NCI-H2227 (cell line): ENCODE measurements around the gene CYB561.

ENCODE experiments used
- DNase-seq: peaks from one replicate; lab custom pipeline; 2025; ENCODE audit not compliant: unreplicated experiment; lab: John Stamatoyannopoulos, UW

Gene CYB561

DNA sequence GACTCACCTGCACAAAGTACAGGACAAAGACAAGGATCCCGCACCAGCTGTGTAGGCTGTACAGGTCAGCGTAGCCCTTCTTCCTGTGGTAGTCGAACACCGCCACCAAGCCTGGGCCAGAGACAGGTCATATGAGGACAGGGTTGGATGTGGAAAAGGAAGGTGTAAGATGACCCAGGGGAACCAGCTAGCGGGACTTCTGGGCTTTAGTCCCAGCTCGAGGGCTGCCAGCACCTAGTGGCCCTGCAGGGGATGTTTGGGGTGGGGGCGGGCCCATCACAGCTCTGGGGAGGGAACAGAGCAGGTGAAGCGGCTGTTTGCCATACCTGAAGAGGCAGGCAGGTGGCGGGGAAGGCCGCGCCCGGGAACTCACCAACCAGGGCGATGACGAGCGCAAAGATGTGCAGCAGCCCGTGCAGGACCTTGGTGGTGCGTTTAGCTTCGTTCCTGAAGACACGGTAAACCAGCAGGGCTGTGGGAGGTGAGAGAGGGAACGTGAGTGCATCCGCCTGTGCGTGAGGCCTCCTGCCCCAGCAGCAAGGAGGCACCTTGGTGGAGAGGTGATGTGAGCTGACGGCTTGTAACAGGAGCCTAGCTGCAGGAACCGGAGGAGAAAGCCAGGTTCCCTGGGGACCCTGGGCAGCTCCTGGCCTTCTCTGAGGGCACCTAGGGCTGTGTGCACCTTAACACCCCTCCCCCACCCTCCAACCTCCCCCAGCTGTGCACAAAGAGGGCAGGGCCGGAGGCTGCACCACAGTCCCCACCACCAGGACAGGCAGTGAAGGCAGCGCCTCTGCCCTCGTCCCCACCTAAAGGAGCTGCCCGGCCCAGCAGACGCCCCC, 10.2 kb downstream of the CYB561 start:
- DNase-seq: no peak

DNA sequence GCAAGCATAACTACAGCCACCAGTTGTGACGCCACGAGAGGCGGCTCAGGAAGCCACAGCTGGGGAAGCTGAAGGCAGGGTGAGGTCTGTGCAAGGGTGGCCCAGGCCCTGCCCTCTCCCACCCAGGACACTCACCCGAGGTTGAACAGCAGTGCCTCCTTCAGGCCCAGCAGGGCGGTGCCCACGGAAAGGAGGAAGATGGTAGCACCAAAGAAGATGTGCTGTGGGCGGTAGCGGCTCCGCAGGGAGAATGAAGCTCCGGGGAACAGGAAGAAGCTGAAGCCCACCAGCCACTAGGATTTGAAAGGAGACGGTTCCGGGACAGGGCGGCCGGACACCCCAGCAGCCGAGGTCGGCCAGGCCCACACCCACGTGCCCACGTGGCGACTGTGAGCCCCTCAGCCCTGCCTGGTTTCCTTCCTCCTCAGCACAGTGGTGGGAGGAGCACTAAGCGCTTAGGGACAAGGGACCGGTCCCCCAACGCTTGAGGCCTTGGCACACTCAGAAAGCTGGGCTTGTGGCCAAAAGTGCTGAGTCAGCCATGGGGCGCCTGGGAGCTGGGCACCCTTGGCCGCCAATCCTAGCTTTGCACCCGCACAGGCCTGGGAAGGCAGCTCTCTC, 11.0 kb downstream of the CYB561 start:
- peak; percentile 23 for DNase-seq

DNA sequence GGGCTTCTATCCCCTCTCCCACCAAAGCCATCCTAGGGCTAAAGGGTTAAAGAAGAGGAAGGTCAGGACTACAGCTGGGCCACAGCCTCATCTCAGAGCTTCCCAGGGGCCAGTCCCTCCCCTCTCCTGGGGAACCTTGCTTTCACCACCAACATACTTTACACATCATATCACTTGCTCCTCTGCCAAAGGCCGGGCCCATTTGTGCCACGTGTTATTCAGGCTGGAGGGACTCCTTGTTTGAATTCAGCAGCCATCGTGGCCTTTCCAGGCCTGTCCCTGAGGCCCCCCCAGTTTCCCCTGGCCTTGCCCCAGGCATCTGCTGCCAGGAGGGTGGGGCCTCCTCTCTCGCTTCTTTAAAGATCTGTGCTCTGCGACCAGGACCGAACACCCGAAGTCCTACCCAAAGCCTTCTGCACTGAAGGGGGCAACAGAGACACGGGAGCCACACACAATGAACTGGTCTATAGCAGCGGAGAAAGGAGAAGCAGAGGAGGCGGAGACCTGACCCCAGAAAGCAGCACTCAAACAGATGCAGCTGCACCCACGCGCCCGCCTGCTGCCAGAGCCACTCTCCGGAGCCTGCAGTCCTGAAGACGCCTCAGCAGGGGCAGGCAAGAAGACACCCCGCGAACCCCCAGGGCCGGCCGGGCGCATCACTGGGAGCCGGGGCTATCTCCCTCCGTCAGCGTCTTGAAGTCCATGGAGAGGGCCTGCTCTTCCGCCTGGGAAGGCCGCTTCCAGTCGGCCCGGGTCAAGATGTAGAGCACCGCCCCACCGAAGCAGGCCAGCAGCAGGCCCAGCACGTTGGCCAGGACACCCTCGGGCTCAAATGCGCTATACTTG, 12.1 kb downstream of the CYB561 start:
- DNase-seq: peak; percentile 35

DNA sequence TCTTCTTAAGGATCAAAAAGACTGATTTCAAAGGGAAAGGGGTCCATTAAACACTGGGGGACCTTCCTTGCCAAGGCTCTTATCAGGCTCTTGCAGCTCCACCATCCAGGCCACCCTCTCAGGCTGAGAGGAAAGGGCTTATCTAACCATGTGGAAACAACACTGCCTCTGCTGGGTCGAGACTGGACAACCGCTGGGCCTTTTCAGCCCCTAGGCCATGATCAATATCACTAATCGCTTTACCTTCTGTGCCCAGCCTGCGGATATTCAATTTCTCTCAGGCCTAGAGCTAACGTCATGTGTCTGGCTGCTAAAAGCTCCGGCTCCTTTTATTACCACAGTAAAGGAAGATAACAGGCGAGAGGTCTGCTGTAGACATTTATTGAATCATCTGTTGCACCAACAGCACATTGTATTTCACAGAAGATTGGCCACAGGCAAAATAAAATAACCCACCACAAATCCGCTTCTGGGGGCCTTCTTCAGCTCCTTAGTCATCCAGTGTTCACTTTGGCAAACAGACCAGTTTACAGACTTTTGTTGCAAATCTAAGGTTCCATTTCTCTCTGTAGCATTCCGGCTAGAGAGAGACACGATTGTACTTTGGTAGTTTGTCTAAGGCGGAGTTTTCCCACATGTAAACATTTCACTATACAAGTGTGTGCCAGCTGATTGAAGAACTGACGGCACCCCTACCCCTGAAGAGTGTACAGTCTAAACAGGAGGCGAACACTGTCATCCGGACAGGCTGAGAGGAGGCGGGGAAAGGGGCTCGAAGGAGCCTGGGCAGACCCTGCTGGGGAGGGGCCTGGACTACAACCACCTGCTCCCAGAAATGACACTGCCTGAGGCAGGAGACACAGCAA, 13.9 kb downstream of the CYB561 start:
- DNase-seq: no peak

DNA sequence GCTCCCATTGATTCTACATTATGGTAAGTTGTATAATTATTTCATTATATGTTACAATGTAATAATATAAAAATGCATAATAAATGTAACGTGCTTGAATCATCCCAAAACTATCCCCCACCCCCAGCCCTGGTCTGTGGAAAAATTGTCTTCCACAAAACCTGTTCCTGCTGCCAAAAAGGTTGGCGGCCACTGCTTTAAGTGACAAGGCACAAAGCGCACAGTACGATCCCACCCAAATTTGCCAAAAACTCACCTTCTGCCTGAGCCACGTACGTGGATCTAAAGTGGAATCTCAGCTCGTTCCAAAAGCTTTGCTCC, 14.5 kb downstream of the CYB561 start:
- no peak for DNase-seq

DNA sequence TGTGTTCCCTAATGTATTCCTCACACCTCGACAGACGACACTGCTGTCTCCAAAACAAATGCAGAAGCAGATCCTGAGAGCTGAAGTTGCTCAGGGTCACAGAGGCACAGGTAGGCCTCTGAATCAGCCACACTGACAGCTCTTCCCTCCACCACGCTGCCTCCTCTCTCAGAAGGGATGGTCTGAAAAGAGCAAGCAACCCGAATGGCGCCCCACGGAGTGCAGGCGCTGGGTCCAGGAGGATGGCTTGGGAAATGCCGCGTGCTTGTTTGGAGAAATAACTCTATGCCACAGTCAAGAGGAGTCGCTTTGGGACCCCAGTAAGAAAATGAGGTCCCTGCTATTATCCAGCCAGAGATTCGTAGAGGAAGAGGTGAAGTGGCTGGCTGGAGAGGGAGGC, 15.9 kb downstream of the CYB561 start:
- DNase-seq: no peak

DNA sequence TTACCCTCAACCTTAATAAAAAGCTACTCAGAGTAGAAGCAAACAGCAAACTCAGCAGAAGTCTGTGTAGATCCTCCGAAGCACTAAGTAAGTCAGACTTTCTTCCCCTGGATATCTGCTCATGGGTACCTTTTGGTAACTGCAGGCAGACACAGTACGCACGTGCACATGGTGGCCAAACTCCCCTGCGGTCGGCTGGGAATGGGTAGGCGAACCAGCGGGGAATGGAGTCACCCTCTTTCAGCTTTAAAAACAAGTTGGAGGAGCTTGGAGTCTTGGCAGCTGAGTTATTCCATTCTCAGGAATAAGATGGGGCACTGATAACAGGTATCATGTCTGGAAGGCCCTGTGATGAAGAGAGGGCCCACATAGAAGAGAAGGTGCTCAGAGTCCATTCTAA, 16.3 kb downstream of the CYB561 start:
- no peak for DNase-seq

DNA sequence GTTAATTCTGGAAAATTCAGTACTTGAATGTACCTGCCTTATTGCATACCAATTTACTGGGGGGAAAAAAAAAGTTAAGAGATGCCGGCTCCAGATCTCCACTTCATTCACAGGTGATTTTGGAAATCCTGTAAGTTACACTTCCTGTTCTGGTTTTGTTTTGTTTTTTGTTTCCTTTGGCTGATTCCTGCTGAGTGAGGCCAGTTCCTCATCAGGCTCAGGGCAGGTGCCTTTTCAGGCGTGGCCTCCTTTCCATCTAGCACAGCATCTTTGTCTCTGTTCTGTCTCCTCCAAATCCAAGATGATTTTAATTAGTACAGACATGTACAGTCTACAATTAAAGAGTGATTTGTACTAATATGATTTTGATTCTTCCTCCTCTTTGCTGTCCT, 19.2 kb downstream of the CYB561 start:
- no peak for DNase-seq

DNA sequence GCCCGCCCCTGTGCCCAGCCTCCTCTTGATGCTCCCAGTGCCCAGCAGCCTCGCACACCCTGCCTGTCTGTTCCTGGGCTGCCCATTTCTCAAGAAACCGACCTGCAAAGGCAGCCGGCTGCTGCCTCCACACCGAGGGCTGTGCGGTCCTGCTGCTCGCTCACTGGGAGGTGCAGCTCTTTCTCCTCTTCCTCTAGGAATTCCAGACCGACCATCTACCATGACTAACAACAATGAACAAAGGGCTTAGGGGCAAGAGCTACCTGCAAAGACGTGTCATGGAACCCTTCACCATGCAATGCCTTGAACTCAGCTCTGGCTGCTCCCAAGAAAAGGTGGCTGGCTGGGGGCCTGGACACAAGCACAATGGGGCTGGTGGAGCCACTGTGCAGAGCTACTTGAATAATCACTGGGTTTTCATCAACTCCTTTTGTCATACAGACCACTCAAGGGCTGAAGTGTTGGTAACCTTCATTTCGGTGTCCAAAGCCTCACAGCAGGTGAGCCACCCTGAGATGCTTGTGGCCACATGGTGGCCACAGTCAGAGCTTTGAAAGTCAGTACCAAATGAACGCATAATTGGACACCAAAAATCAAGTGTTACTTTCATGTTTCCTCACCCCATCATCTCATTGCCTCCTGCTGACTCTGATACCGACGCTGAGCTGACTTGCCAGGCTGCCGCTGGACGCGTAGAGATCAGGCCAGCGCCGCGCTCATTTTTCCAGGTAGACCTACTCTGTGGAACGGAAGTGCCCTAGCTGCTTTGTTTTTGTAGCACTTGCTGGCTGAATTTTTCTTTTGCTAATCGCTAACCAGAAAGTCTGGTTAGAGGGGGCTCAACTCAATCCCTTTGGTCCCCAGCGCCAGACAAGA, 19.8 kb downstream of the CYB561 start:
- no peak for DNase-seq

DNA sequence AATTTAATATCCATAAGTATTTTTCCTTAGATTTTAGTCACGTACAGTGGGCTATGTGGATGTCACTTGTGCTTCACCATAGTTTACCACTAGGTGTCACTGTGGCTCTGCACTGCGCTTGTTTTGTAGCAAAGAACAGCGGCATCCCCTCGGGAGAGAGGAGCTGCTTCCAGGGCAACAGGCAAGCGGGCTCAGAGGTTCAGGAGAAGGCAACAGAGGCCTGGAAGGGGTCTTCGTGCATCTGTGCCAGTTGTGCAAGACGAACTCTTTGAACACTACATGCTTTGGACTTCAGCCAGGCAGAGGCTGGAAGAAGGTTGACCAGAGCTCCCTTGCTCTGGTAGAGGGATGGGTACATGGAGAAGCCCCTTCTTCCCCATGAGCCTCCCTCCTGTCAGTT, 20.6 kb downstream of the CYB561 start:
- peak; percentile 91 for DNase-seq

DNA sequence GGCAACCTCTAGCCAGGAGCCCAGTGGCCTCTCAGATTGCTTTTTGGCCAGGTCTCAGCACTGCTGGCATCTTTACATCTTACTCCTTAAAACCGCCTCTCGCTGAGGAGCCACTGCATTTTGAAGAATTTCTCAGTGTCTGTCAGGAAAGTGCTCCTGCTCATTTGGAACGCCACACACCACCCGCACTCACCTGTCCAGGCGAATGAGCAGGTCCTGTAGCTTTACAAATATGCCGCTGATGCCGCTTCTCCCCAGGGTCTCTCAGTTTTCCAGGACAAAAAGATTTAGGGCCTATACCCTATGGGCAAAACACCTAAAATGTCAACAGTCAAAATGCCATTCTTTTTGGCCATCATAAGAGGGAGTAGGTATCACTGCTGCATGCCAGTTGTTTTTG, 22.1 kb downstream of the CYB561 start:
- no peak for DNase-seq

DNA sequence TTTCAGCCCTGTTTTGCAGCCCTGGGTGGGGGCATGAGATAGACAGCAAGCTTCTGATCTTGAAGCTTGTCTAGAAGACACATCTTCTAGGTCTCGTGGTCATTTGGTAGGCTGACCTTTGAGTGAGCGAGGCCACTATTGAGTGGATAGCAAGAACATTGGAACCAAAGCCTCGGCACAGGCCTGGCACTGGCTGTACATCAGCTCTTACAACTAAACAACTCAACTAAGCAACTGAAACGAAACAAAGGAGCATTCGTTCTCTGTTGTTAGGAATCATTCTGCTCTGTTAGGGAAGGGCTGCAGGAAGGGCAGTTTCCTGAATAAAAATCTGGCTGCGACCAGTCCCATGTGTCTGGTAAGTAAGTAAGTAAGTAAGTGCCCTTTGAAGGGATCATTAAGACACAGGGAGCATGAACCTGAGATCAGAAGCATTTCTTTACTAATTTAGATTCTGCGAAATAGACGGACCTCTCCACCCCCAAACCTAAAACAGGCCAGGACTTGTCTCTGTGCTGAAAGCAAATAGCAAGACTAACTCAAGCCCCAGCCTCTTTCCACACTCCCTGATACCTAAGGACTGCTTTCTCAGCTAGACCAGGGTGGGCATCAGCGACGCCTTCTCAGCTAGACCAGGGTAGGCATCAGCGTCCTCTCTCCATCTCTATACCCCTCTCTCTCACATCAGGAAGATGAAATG, 22.7 kb downstream of the CYB561 start:
- no peak for DNase-seq

DNA sequence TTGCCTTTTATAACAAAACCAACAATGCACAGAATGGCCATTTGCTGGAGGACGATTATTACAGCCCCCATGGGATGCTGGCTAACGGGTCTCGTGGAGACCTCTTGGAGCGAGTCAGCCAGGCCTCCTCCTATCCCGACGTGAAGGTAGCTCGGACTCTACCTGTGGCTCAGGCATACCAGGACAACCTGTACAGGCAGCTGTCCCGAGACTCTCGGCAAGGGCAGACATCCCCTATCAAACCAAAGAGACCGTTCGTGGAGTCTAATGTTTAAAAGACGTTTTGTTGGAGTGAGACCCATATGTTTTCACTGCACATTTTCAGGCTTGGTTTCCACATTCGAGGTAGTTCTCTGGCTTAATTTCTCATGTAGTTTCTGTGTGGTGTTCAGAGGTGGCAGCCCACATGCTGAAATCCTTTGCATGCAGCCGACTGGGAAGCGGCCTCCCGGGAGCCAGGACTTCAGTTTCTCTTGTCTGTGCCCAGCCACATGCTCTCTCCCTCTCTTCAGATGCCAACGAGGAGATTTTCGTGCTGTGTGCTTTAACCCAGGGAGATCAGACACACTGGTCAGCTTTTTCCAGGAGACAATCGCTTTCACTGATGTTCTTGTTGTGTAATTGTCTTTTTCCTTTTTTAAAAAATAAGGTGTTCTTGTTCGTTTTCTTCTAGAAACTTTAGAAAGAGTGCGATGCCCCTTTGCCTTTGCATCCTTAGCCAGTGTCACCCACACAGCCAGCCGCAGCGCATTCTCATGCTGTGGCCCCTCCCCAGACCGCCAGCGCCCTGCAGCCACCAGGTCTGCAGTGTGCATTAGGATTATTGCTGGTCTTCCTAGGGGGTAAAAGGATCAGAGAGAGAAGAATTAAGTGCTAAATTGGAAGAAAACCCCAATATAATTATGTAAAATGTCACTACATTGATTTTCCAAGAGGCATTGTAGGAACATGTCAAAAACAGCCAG, 24.1 kb downstream of the CYB561 start:
- DNase-seq: no peak

DNA sequence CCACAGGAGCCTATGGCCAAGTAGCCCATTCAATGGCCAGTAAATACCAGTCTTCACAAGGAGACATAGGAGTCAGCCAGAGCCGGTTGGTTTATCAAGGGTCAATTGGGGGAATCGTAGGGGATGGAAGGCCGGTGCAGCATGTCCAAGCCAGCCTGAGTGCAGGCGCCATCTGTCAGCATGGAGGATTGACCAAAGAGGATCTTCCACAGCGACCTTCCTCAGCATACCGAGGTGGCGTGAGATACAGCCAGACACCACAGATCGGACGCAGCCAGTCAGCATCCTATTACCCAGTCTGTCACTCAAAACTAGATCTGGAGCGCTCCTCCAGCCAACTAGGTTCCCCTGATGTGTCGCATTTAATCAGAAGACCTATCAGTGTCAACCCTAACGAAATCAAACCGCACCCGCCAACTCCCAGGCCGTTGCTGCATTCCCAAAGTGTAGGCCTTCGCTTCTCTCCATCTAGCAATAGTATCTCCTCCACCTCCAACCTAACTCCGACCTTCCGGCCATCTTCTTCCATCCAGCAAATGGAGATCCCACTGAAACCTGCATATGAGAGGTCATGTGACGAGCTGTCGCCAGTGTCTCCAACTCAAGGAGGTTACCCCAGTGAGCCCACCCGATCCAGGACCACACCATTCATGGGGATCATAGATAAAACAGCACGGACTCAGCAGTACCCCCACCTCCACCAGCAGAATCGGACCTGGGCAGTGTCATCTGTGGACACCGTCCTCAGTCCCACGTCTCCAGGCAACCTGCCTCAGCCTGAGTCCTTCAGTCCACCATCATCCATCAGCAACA, 25.0 kb downstream of the CYB561 start:
- no peak for DNase-seq

DNA sequence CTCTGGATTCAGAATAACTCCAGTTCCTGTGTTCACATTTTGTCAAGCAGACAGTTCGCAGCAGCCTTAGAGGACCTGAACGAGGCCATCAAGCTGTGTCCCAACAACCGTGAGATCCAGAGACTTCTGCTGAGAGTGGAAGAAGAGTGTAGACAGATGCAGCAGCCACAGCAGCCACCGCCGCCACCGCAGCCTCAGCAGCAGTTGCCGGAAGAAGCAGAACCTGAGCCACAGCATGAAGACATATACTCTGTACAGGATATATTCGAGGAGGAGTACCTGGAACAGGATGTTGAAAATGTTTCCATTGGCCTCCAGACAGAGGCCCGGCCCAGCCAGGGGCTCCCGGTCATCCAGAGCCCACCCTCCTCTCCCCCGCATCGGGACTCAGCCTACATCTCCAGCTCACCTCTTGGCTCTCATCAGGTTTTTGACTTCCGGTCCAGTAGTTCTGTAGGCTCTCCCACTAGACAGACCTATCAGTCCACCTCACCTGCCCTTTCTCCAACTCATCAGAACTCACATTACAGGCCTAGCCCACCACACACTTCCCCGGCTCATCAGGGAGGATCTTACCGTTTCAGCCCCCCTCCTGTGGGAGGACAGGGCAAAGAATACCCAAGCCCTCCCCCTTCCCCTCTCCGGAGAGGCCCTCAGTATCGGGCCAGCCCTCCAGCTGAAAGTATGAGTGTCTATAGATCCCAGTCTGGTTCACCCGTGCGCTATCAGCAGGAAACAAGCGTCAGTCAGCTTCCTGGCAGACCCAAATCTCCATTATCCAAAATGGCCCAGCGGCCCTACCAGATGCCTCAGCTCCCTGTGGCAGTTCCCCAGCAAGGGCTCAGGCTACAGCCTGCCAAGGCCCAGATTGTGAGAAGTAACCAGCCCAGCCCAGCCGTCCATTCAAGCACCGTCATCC, 25.9 kb downstream of the CYB561 start:
- no peak for DNase-seq

DNA sequence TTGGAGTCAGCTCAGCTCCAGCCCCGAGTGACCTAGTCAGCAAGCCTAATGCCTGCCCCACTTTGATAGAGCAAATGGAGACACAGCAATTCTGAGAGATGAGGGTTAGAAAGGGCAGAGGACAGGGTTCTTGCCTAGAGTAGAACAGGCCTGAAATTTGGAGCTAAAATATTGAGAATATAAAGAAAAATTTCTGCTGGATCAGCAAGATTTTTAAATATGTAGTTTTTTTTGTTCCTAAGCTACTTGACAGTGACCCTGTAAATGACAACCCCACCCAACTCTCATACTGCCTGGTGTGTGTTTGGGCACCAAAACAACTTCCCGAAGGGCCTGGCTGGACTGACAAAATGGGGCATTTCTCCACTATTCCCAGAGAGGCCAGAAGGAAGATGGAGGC, 26.7 kb downstream of the CYB561 start:
- no peak for DNase-seq
